ENCODE results near the gene SPATS2. TPM values are rescaled to one million over a fixed set of nuclear protein-coding genes. Genes with fewer than 3 reads are reported as not detected.

The SPATS2 gene
- total RNA-seq, 2 experiments from 2014 or later: 6.1 to 6.4 TPM

DNA sequence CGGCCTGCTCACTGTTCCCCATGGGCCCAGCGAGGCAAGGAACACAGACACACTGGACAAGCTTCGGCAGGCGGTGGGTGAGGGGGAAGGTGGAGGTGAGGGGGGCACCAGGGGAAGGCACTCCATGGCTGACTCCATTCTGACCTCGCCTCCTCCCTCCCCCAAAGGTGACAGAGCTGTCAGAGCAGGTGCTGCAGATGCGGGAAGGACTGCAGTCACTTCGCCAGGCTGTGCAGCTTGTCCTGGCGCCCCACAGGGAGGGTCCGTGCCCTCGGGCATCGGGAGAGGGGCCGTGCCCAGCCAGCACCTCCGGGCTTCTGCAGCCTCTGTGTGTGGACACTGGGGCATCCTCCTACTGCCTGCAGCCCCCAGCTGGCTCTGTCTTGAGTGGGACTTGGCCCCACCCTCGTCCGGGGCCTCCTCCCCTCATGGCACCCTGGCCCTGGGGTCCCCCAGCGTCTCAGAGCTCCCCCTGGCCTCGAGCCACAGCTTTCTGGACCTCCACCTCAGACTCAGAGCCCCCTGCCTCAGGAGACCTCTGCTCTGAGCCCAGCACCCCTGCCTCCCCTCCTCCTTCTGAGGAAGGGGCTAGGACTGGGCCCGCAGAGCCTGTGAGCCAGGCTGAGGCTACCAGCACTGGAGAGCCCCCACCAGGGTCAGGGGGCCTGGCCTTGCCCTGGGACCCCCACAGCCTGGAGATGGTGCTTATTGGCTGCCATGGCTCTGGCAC is 190.1 kb downstream of the SPATS2 start:
- no peaks in the 10 kb centered on the region for H3K27me3 ChIP-seq (ENCODE audit: control insufficient read depth in 1 of 2, insufficient read depth in 2 of 2, low read length in 2 of 2)
- H3K27ac ChIP-seq (ENCODE audit: low read depth in 1 of 2, low read length in 2 of 2): no peak overlapping the region
- POLR2A ChIA-PET: no interaction called here
- intact Hi-C loops (cut with DNase I, micrococcal nuclease): no loop called here
- H3K4me3 ChIP-seq (ENCODE audit: low read length): no peak overlapping the region
- Mint-ChIP-seq H3K27ac (no peak overlapping the region), H3K9me3 (no peaks in the 10 kb centered on the region), H3K4me3 (no peak overlapping the region), H3K27me3 (peaks cover 4% of the 10 kb centered on the region), H3K4me1 (ENCODE audit: low read depth) (peaks cover 12% of the 10 kb centered on the region), H3K36me3 (ENCODE audit: low read depth) (peaks cover 52% of the 10 kb centered on the region)
- DNase-seq: no peak
- TF ChIP-seq, protein P1, sequence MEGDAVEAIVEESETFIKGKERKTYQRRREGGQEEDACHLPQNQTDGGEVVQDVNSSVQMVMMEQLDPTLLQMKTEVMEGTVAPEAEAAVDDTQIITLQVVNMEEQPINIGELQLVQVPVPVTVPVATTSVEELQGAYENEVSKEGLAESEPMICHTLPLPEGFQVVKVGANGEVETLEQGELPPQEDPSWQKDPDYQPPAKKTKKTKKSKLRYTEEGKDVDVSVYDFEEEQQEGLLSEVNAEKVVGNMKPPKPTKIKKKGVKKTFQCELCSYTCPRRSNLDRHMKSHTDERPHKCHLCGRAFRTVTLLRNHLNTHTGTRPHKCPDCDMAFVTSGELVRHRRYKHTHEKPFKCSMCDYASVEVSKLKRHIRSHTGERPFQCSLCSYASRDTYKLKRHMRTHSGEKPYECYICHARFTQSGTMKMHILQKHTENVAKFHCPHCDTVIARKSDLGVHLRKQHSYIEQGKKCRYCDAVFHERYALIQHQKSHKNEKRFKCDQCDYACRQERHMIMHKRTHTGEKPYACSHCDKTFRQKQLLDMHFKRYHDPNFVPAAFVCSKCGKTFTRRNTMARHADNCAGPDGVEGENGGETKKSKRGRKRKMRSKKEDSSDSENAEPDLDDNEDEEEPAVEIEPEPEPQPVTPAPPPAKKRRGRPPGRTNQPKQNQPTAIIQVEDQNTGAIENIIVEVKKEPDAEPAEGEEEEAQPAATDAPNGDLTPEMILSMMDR (IDR thresholded peaks at IDR 0.05): no peak
- peaks cover 6% of the 10 kb centered on the region for H3K4me1 ChIP-seq (ENCODE audit: insufficient read depth, low read length)
- no peaks in the 10 kb centered on the region for H3K9me3 ChIP-seq (ENCODE audit: control insufficient read depth in 1 of 2, insufficient read depth in 1 of 2, low read length in 2 of 2)
- CTCF ChIA-PET: interaction anchor here (1.2 kb wide), 1 partner anchor 66 kb away, joined by 3 read pairs; the partner anchor contains the start of gene PRPF40B
- peaks cover 51% of the 10 kb centered on the region for H3K36me3 ChIP-seq (ENCODE audit: insufficient read depth, low read length)
- no peak for ATAC-seq (ENCODE audit: poor library complexity)

DNA sequence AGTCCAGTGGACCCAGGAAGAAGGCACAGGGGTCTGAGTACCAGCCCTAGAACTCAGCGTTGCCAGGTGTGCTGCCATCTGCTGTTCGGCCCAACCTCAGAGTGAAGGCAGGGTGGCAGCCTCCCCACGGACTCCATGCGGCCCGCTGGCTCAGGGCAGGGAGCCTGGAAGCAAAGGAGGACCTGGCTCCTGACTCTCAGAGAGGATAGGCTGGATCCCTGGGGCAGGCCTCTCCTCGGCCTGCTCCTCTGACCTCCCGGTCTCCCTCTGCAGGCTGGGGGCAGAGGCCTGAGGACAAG is 190.6 kb downstream of the SPATS2 start:
- POLR2A ChIA-PET: no interaction called here
- no peaks in the 10 kb centered on the region for H3K27me3 ChIP-seq (ENCODE audit: control insufficient read depth in 1 of 2, insufficient read depth in 2 of 2, low read length in 2 of 2)
- Mint-ChIP-seq H3K9me3 (no peaks in the 10 kb centered on the region), H3K4me3 (no peak overlapping the region), H3K27ac (no peak overlapping the region), H3K27me3 (peaks cover 4% of the 10 kb centered on the region), H3K4me1 (ENCODE audit: low read depth) (peaks cover 15% of the 10 kb centered on the region), H3K36me3 (ENCODE audit: low read depth) (peaks cover 57% of the 10 kb centered on the region)
- peaks cover 56% of the 10 kb centered on the region for H3K36me3 ChIP-seq (ENCODE audit: insufficient read depth, low read length)
- H3K4me3 ChIP-seq (ENCODE audit: low read length): no peak overlapping the region
- no peaks in the 10 kb centered on the region for H3K9me3 ChIP-seq (ENCODE audit: control insufficient read depth in 1 of 2, insufficient read depth in 1 of 2, low read length in 2 of 2)
- ATAC-seq (ENCODE audit: poor library complexity) (no peak), DNase-seq (no peak)
- H3K27ac ChIP-seq (ENCODE audit: low read depth in 1 of 2, low read length in 2 of 2): no peak overlapping the region
- intact Hi-C loops (cut with DNase I, micrococcal nuclease): no loop called here
- TF ChIP-seq, protein P1 (IDR thresholded peaks at IDR 0.05): no peak
- CTCF ChIA-PET: no interaction called here
- H3K4me1 ChIP-seq (ENCODE audit: insufficient read depth, low read length): peaks cover 6% of the 10 kb centered on the region

DNA sequence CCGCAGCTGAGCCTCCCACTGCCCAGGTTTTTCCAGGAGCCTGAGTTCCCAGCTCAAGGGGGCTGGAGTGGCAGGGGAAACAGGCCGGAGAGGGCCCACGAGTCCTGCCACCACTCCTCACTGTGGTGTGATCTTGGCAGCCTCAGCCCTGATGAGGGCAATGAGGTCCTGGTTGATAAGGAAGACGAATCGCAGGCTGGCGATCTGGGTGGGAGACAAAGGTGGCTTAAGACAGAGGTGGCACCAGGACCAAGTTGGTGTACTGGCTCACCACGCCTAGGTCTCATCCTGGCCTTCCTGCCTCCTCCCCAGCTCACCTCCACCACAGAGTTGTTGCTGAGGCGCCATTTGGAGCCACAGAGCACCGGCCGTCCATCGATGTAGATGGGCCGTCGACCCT is 191.3 kb downstream of the SPATS2 start:
- H3K27ac ChIP-seq (ENCODE audit: low read depth in 1 of 2, low read length in 2 of 2): no peak overlapping the region
- no peak overlapping the region for H3K4me3 Mint-ChIP-seq
- peaks cover 64% of the 10 kb centered on the region for H3K36me3 Mint-ChIP-seq (ENCODE audit: low read depth)
- no peak overlapping the region for H3K4me3 ChIP-seq (ENCODE audit: low read length)
- DNase-seq (no peak), ATAC-seq (ENCODE audit: poor library complexity) (no peak)
- ChIA-PET CTCF (no interaction called here), POLR2A (no interaction called here)
- no peaks in the 10 kb centered on the region for H3K9me3 Mint-ChIP-seq
- peaks cover under 1% of the 10 kb centered on the region for H3K27me3 Mint-ChIP-seq
- intact Hi-C loops (cut with DNase I, micrococcal nuclease): no loop called here
- H3K4me1 ChIP-seq (ENCODE audit: insufficient read depth, low read length): peaks cover 6% of the 10 kb centered on the region
- H3K9me3 ChIP-seq (ENCODE audit: control insufficient read depth in 1 of 2, insufficient read depth in 1 of 2, low read length in 2 of 2): no peaks in the 10 kb centered on the region
- H3K36me3 ChIP-seq (ENCODE audit: insufficient read depth, low read length): peaks cover 63% of the 10 kb centered on the region
- TF ChIP-seq, protein P1 (IDR thresholded peaks at IDR 0.05): no peak
- H3K4me1 Mint-ChIP-seq (ENCODE audit: low read depth): peaks cover 12% of the 10 kb centered on the region
- H3K27me3 ChIP-seq (ENCODE audit: control insufficient read depth in 1 of 2, insufficient read depth in 2 of 2, low read length in 2 of 2): no peaks in the 10 kb centered on the region
- H3K27ac Mint-ChIP-seq: no peak overlapping the region

Data from CD4-positive, alpha-beta T cell (primary cell).